ENCODE measurements around the gene AJM1.

Gene AJM1

GRCh38 chr9:136855461-136856078, 13.3 kb downstream of the AJM1 start:
- H2AFZ ChIP-seq (ENCODE audit: low read depth, low read length): no peak overlapping the region
- peaks cover 2% of the 10 kb centered on the region for H3K4me1 ChIP-seq (ENCODE audit: insufficient read depth, low read length)
- H3K36me3 ChIP-seq (ENCODE audit: insufficient read depth, low read length): peaks cover 26% of the 10 kb centered on the region
- no peaks in the 10 kb centered on the region for H3K27me3 ChIP-seq (ENCODE audit: insufficient read depth, low read length)
- no peaks in the 10 kb centered on the region for H3K9me3 ChIP-seq (ENCODE audit: low read length)
- no peak overlapping the region for H3K4me3 ChIP-seq (ENCODE audit: low read length)

- Histone ChIP-seq H3K4me1 (ENCODE audit: insufficient read depth, low read length) (no peaks in the 10 kb centered on the region), H3K36me3 (ENCODE audit: insufficient read depth, low read length) (peaks cover 27% of the 10 kb centered on the region), H3K9me3 (ENCODE audit: low read length) (no peaks in the 10 kb centered on the region), H3K27me3 (ENCODE audit: insufficient read depth, low read length) (no peaks in the 10 kb centered on the region), H2AFZ (ENCODE audit: low read depth, low read length) (no peak overlapping the region), H3K4me3 (ENCODE audit: low read length) (no peak overlapping the region)
Observed at GRCh38 chr9:136856079-136856476, 13.8 kb downstream of the AJM1 start.

DNA sequence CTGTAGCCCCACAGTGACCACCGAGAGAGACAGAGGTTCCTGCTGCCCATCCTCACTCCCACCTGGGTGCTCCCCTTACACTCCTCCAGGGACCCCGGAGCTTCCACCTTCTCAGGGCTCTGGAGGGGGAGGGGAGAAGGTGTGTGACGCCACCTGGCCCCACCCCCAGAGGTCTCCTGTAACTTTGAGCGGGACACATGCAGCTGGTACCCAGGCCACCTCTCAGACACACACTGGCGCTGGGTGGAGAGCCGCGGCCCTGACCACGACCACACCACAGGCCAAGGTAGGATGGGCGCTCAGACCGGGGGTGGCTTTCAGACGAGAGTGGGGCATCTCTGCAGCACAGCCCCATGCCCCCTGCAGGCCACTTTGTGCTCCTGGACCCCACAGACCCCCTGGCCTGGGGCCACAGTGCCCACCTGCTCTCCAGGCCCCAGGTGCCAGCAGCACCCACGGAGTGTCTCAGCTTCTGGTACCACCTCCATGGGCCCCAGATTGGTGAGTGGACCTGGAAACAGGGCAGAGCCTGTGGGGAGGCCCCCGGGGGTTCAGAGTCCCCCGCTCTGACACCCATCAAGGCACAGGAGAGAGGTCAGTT, 14.4 kb downstream of the AJM1 start:
- H3K4me1 ChIP-seq (ENCODE audit: insufficient read depth, low read length): no peaks in the 10 kb centered on the region
- H2AFZ ChIP-seq (ENCODE audit: low read depth, low read length): no peak overlapping the region
- no peaks in the 10 kb centered on the region for H3K27me3 ChIP-seq (ENCODE audit: insufficient read depth, low read length)
- H3K9me3 ChIP-seq (ENCODE audit: low read length): no peaks in the 10 kb centered on the region
- H3K4me3 ChIP-seq (ENCODE audit: low read length): no peak overlapping the region
- peaks cover 27% of the 10 kb centered on the region for H3K36me3 ChIP-seq (ENCODE audit: insufficient read depth, low read length)

DNA sequence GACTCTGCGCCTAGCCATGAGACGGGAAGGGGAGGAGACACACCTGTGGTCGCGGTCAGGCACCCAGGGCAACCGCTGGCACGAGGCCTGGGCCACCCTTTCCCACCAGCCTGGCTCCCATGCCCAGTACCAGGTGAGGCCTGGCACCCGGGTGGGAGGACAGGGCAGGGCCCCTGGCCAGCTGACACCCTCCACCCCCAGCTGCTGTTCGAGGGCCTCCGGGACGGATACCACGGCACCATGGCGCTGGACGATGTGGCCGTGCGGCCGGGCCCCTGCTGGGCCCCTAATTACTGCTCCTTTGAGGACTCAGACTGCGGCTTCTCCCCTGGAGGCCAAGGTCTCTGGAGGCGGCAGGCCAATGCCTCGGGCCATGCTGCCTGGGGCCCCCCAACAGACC, 14.9 kb downstream of the AJM1 start:
- H3K36me3 ChIP-seq (ENCODE audit: insufficient read depth, low read length): peaks cover 28% of the 10 kb centered on the region
- H3K4me1 ChIP-seq (ENCODE audit: insufficient read depth, low read length): no peaks in the 10 kb centered on the region
- no peak overlapping the region for H2AFZ ChIP-seq (ENCODE audit: low read depth, low read length)

DNA sequence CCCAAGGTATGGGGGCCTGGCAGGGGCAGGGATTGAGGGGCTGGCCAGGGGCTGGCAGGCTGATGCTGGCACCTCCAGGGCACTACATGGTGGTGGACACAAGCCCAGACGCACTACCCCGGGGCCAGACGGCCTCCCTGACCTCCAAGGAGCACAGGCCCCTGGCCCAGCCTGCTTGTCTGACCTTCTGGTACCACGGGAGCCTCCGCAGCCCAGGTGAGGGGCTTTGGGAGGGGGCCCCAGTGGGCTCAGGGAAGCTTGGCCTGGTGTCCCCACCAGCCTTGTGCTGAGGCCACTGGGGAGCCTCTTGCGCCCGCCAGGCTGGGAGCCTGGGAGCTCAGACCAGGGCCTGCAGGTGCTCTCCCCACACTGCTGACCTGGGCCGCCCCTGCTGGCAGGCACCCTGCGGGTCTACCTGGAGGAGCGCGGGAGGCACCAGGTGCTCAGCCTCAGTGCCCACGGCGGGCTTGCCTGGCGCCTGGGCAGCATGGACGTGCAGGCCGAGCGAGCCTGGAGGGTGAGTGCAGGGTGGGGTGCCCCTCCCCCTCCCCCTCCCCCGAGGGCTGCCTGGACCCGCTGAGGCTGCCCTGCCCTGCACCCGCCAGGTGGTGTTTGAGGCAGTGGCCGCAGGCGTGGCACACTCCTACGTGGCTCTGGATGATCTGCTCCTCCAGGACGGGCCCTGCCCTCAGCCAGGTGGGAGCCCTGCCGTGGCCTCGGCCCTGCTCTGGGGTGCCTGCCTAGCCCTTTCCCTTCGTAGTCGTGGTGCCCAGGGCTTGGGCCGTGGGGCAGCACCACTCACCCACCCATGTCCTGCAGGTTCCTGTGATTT, 15.5 kb downstream of the AJM1 start:
- Histone ChIP-seq H2AFZ (ENCODE audit: low read depth, low read length) (no peak overlapping the region), H3K4me3 (ENCODE audit: low read length) (no peak overlapping the region), H3K36me3 (ENCODE audit: insufficient read depth, low read length) (peaks cover 34% of the 10 kb centered on the region), H3K9me3 (ENCODE audit: low read length) (no peaks in the 10 kb centered on the region), H3K27me3 (ENCODE audit: insufficient read depth, low read length) (no peaks in the 10 kb centered on the region), H3K4me1 (ENCODE audit: insufficient read depth, low read length) (no peaks in the 10 kb centered on the region)

More for the DNA sequence above, 14.9 kb downstream of the AJM1 start:
- Histone ChIP-seq H3K27me3 (ENCODE audit: insufficient read depth, low read length) (no peaks in the 10 kb centered on the region), H3K4me3 (ENCODE audit: low read length) (no peak overlapping the region), H3K9me3 (ENCODE audit: low read length) (no peaks in the 10 kb centered on the region)

DNA sequence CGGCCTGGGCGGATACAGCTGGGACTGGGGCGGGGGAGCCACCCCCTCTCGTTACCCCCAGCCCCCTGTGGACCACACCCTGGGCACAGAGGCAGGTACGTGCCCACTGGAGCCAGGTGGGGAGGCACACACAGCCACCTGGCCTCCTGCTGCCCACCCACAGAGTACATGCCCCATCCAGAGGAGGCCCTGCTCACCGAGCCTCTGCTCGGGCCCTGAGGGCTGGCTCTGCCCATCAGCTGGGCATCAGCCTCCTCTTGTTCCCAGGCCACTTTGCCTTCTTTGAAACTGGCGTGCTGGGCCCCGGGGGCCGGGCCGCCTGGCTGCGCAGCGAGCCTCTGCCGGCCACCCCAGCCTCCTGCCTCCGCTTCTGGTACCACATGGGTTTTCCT, 16.2 kb downstream of the AJM1 start:
- no peaks in the 10 kb centered on the region for H3K27me3 ChIP-seq (ENCODE audit: insufficient read depth, low read length)

GRCh38 chr9:136858844-136859757, 16.8 kb downstream of the AJM1 start:
- Histone ChIP-seq H3K27me3 (ENCODE audit: insufficient read depth, low read length) (no peaks in the 10 kb centered on the region), H3K4me3 (ENCODE audit: low read length) (no peak overlapping the region), H3K4me1 (ENCODE audit: insufficient read depth, low read length) (no peaks in the 10 kb centered on the region), H3K36me3 (ENCODE audit: insufficient read depth, low read length) (peaks cover 47% of the 10 kb centered on the region), H2AFZ (ENCODE audit: low read depth, low read length) (no peak overlapping the region), H3K9me3 (ENCODE audit: low read length) (no peaks in the 10 kb centered on the region)

More for the DNA sequence above, 16.2 kb downstream of the AJM1 start:
- H3K36me3 ChIP-seq (ENCODE audit: insufficient read depth, low read length): peaks cover 41% of the 10 kb centered on the region
- no peaks in the 10 kb centered on the region for H3K4me1 ChIP-seq (ENCODE audit: insufficient read depth, low read length)
- no peak overlapping the region for H2AFZ ChIP-seq (ENCODE audit: low read depth, low read length)
- no peak overlapping the region for H3K4me3 ChIP-seq (ENCODE audit: low read length)
- H3K9me3 ChIP-seq (ENCODE audit: low read length): no peaks in the 10 kb centered on the region

DNA sequence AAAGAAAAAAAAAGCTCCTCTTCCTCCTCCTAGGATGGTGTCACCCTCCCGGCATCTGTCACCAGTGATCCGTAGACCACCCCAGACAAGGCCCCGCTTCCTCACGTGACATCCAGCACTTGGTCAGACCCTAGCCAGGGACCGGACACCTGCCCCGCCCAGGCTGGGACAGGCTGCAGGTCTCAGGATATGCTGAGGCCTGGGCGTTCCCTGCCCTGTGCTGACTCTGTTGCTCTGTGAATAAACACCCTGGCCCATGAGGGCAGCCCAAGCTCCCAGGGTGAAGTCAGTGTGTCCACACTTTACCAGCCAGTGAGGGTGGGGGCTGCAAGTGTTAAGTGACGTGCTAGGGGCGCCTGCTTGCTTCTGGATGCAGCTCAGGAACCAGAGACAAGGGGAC, 18.3 kb downstream of the AJM1 start:
- Histone ChIP-seq H3K9me3 (ENCODE audit: low read length) (no peaks in the 10 kb centered on the region), H2AFZ (ENCODE audit: low read depth, low read length) (no peak overlapping the region), H3K27me3 (ENCODE audit: insufficient read depth, low read length) (no peaks in the 10 kb centered on the region), H3K4me1 (ENCODE audit: insufficient read depth, low read length) (peaks cover 5% of the 10 kb centered on the region), H3K4me3 (ENCODE audit: low read length) (no peak overlapping the region), H3K36me3 (ENCODE audit: insufficient read depth, low read length) (peaks cover 49% of the 10 kb centered on the region)

- Histone ChIP-seq H3K4me1 (ENCODE audit: insufficient read depth, low read length) (peaks cover 5% of the 10 kb centered on the region), H3K9me3 (ENCODE audit: low read length) (no peaks in the 10 kb centered on the region), H3K36me3 (ENCODE audit: insufficient read depth, low read length) (peaks cover 49% of the 10 kb centered on the region), H3K4me3 (ENCODE audit: low read length) (no peak overlapping the region), H3K27me3 (ENCODE audit: insufficient read depth, low read length) (no peaks in the 10 kb centered on the region), H2AFZ (ENCODE audit: low read depth, low read length) (no peak overlapping the region)
Observed at GRCh38 chr9:136860933-136861873, 18.9 kb downstream of the AJM1 start.

- Histone ChIP-seq H3K4me1 (ENCODE audit: insufficient read depth, low read length) (peaks cover 5% of the 10 kb centered on the region), H3K27me3 (ENCODE audit: insufficient read depth, low read length) (no peaks in the 10 kb centered on the region), H3K9me3 (ENCODE audit: low read length) (no peaks in the 10 kb centered on the region), H3K36me3 (ENCODE audit: insufficient read depth, low read length) (peaks cover 49% of the 10 kb centered on the region), H3K4me3 (ENCODE audit: low read length) (no peak overlapping the region), H2AFZ (ENCODE audit: low read depth, low read length) (no peak overlapping the region)
Observed at GRCh38 chr9:136861874-136862457, 19.7 kb downstream of the AJM1 start.

- Histone ChIP-seq H3K4me3 (ENCODE audit: low read length) (no peak overlapping the region), H3K36me3 (ENCODE audit: insufficient read depth, low read length) (peaks cover 53% of the 10 kb centered on the region), H3K9me3 (ENCODE audit: low read length) (peaks cover 7% of the 10 kb centered on the region), H2AFZ (ENCODE audit: low read depth, low read length) (no peak overlapping the region), H3K4me1 (ENCODE audit: insufficient read depth, low read length) (peaks cover 5% of the 10 kb centered on the region), H3K27me3 (ENCODE audit: insufficient read depth, low read length) (no peaks in the 10 kb centered on the region)
Observed at GRCh38 chr9:136862849-136863622, 20.8 kb downstream of the AJM1 start.

Measured in neuron (in vitro differentiated cells).